NCI-H2196 (cell line): Measurements from ENCODE around the gene GUCA1A.
"Not testable (repeated sequence)": the region's sequence is repeated elsewhere in the genome, so short reads cannot be mapped to it uniquely, and the experiment has no call there.

Experiments
- DNase-seq: peaks from one replicate; lab custom pipeline; 2025; ENCODE audit not compliant: unreplicated experiment; lab: John Stamatoyannopoulos, UW

Gene GUCA1A

DNA sequence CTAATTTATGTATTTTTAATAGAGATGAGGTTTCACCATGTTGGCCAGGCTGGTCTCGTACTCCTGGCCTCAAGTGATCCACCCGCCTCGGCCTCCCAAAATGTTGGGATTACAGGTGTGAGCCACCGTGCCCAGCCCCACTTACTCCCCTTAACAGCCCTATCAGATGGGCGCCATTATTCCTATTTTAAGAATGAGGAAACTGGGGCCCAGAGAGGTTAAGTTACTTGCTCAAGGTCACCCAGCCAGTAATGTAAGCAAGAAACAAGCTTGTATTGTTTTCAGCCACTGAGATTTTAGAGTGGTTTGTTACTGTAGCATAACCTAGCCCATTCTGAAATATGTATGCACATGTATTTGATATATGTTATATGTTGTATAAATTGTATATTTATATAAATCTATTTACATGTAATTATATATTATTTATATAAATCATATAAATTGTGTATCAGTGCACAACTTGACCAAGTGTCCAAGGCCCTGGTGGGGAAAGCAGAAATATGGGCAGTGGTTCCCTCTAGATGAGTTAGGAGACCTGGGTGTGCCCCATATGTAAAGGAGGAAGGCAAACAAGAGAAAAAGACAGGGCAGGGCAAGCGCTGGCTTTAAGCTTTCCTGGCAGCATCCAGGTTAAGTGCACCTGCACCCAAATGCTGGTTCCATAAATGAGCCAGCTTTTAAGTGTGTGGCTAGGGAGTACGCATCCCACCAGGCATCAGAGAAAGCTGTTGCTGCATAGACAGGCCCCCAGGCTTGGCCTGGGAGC, 1.2 kb upstream of the GUCA1A start:
- no peak for DNase-seq

DNA sequence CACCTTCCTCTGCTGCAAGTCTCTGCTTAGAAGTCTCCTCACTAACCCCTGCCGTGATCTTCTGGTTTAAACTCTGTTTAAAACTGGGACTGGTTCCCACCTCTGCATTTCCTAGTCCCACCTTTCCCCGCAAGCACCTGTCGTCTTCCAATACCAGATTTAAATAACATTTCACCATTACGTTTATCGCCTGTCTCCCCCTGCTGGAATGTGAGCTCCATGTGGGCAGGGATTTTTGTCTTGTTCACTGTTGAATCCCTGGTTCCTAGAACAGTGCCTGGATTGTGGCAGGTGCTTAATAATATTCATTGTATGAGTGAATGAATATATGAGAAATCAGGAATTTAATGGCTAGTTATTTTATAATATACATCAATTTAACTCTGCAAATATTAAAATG, 2.7 kb downstream of the GUCA1A start:
- no peak for DNase-seq

DNA sequence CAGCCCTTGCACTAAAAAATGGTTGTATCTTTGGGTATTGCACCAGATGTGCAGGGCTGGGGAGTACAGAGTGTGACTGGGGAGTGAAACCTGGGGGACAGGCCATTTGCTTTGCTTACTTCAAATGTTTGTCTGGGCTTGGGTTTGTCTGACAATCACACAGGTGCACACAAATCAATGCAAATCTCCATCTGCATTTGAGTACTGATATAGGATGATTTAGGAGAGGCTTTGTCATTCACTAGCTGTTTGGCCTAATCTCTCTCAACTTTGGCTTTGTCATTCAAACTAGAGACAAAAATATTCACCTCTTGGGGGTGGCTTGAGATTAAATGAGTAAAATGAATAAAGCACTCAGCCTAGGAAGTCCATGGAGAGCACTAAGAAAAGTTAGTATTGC, 3.8 kb downstream of the GUCA1A start:
- DNase-seq = no peak

DNA sequence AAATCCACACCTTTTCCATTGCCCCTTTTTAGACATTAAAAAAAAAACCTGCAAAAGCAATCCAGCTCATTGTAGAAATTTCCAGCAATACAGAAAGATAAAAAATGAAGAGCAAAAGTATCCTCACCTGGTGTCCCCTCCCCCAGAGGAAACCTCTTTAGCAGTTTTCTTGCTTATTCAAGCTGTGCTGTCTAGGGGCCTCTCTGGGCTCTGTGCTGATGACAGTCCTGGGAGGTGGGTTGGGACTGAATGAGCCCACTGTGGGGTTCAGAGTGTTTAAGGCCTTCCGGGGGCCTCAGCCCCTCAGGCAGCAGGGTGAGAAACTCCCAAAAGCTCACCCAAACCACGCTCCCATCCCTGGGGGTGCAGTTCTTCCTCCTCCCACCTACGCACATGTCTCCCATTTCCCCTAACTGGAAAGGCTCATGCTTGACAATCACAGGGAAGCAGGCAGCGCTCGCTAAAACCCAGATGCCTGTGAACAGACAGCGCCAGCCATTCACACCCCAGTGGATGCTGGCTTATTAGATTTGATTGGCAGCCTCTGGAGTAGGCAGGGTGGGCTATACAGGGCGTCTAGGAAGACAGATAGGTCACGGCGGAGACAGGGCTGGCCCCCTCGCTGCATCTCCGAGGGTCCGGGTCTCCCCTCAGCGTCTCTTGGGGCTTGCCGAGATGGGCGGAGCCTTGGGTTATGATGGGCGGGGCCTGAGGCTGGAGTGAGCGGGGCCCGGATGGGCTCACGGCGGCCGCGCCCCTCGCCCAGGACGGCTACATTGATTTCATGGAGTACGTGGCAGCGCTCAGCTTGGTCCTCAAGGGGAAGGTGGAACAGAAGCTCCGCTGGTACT, 4.6 kb downstream of the GUCA1A start:
- no peak for DNase-seq

DNA sequence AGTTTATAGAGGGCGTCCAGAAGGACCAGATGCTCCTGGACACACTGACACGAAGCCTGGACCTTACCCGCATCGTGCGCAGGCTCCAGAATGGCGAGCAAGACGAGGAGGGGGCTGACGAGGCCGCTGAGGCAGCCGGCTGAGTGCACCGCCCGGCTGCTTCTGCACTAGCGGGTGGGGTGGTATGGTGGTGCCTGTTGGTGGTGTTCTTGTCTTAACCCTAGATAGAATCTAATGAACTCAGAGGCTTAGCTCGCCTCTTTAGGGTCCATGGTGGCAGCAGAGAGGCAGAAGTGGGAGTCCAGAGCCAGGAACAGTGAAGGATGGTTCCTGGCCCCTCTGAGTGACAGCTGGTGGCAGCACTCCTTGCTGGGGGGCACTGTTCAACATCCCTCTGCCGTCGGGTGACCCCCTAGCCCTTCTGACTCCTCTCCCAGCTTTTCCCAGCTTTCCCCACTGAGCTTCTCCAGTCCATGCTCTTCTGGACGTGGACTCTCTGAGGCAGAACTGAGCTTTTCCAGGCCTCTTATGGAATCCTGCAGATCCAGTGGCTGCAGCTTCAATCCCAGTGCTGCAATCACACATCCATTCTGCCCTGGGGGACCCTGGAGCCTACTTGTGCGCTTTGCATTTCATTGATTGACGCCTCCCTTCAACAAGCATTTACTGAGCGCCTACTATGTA, 6.2 kb downstream of the GUCA1A start:
- no peak for DNase-seq

DNA sequence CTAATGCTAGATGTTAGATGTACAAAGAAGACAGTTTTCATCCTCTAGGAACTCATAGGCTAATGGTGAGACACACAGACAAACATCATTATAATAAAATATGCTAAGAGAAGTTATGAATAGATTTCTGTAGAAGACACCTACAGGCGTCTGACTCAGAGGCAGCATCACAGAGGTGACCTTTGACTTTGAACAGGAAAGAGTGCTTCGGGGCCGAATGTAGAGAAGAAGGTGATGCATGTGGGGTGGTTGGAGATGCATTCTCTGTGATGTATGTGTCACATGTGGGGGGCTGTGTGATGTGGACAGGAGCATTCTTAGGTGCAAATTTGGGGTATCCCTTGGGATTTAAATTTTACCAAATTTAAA, 6.8 kb downstream of the GUCA1A start:
- no peak for DNase-seq

DNA sequence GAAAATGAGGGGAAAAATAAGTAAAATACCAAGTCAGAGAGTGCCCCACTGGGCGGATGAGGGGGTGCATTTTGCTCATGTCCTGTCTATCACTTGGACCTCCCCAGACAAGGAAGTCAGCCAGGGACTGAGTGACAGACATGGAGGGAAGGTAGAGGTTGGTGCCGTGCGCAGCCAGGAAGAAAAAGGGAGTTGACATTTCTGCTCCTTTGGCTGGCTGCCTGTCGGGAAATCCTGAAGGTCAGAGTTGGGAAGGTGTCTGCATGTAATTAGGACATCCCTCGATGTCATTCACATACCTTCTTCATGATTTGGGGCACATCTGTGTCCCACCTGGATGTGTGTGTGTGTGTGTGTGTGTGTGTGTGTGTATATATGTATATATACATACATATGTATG, 8.9 kb downstream of the GUCA1A start:
- no peak for DNase-seq

DNA sequence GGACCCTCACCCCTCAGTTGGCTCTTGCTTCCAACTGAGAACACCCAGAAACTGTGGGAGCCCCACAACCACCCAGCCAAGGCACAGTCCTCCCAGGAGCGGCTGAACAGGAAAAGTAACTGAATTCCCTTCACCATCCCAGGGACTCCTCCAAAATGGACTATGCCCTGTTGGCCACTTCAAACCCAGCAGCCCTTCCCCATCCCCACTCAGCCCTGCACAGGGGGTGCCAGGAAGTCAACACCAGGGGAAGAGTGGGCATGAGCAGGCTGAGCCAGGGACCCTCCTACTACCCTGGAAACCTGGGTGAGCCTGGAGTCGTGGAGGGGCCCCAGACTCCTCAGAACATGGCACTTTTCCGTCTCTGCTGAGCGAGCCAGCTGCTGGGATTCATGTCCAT, 11.3 kb downstream of the GUCA1A start:
- no peak for DNase-seq

DNA sequence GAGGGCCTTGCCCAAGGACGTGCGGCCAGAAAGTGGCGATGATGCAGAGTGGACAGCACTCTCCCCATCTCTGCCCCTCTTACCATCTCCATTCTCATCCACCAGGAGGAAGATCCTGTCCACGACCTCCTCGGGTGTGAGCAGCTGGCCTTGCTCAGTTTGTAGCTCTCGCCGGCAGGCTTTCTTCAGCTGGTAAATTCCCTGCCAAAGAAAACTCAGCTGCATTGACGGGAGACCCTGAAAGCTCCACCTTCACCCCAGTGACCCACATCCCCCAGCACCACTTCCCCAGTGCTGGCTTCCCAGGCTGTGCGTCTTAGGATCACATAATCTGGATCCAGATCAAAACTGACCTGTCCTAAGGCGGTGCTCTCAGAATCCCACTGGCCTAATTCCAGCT, 12.4 kb downstream of the GUCA1A start:
- no peak for DNase-seq

DNA sequence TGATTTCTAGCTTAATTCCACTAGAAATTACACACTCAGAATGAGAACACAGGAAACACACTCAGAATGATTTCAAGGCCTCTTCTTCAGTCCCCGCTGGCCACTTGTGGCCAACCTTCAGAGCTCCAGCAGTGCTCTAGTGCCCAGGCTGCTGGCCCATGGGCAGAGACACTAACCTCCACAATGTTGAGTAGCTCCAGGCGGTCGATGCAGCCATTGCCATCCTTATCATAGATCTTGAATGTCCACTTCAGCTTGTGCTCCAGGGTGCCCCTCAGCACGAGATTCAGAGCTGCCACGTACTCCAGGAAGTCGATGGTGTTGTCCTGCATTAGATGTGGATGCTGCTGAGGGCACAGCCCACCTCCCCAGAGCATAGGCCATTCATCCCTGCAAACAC, 15.2 kb downstream of the GUCA1A start:
- no peak for DNase-seq

DNA sequence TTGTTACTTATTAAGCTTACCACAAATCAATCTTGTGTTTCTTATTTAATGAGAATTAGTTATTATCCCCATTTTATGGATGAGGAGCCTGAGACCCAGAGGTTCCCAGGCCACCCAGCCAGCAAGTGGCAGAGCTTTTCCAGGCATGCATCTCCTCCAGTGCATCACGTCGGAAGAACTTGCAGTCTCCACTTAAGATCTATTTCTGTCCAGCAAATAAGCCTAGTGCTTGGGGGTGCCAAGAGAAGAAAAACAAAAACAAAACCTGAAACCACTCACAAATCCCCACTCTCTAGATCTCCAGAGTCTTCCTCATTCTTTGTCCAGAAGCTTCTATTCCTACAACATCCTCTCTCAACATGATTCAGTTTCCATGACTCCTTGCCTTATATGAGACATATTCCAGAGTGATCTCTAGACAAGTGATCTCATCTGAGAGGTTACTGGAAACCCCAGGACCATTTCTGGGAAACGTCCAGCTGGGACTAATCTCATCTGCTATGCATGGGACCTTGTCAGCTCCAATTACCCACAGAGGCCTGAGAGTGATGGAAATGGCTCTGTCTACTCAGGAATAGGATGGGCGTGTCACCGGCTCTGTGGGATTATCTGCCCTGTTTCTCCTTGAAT, 17.5 kb downstream of the GUCA1A start:
- DNase-seq = no peak

DNA sequence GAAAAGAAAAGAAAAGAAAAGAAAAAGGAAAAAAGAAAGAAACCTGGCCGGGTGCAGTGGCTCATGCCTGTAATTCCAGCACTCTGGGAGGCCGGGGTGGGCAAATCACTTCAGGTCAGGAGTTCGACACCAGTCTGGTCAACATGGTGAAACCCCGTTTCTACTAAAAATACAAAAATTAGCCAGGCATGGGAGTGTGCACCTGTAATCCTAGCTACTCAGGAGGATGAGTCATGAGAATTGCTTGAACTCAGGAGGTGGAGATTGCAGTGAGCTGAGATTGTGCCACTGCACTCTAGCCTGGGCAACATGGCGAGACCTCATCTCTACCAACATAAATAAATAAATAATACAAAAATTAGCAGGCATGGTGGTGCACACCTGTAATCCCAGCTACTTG, 19.2 kb downstream of the GUCA1A start:
- DNase-seq = not testable (repeated sequence)

DNA sequence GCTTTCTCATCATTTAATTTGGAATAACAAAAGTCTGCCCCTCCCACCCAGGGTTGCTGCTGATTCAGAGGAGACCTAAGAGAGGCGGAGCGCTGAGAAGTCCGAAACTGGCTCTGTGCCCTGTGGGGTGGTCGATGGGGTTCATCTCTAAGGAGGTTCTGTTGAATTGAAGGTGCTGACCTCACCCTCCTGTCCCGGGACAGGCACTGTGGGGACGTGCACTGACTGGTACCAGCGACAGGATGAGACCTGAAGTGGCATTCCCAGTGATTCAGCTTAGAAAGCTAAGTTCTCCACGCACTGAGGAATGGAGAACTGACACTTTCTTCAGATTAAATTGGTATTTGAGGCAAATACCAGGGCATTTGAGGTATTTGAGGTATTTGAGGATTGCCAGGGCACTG, 20.3 kb downstream of the GUCA1A start:
- no peak for DNase-seq

DNA sequence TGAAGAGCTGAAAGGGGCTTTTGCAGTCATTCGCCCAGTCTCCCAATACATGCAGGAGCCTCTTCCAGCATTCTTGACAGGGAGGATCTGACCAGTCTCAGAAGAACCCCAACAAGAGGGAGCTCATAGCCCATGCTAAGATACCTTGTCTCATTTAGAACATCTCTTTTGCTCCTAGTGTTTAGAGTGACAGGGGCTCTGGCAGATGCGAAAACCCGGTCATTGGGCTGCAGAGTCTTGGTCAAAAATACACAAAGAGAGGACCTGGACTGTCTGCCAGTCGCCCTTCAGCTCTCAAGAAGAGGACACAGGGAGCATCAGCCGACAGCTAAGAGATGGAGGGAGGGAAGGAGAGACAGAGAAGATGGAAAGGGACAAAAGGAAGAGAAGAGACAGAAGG, 20.9 kb downstream of the GUCA1A start:
- no peak for DNase-seq

DNA sequence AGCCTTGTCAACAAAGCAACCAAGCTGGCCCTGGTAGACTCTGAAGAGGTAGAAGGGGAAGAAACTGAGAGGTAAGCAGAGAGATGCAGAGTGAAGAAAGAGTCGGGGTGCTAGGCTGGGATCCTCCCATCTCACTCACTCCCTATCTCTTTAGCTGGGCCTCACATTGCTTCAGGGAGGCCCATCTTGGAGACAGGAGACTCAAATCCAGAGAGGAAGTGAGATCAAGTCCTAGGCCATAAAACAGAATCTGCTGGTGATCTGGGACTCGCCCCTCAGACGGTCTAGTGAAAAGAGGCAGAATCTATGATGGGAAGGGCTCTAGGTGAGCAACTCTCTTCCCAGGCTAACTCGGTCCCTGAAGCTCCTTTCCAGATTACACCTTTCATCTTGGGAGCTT, 22.3 kb downstream of the GUCA1A start:
- no peak for DNase-seq

DNA sequence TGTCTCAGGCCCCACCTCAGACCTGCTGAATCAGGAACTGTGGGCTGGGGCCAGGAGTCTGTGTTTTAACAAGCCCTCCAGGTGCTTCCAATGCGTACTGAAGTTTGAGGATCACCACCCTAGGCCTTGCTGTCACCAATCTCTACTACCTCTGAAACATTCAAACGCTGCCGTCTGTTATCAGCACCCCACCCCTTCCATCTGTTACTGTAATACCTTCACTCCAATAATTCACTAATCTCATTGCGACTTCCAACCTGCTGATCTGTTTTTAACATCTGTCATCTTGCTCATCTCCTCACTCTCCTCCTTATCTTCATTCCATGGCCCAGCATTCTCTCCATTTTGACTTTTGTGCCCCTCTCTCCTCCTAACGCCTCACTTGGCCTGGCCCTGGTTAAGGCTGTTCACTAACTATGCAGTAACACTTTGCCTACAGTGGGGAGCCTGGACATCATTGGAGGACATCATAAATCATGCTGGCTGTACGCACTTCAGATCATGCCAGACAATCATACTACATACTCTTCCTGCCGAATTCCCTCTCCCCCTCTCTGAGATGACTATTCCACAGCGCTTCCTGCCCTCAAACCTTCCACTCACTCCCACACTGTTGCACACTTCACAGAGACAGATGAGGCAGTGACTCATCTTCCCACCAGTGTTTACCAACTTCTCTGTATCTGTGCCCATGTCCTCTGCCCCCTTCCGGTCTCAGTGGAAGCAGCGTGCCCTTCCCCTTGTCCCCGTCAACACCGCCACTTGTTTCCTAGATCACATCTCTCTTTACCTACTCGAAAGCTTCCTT, 24.6 kb downstream of the GUCA1A start:
- no peak for DNase-seq

DNA sequence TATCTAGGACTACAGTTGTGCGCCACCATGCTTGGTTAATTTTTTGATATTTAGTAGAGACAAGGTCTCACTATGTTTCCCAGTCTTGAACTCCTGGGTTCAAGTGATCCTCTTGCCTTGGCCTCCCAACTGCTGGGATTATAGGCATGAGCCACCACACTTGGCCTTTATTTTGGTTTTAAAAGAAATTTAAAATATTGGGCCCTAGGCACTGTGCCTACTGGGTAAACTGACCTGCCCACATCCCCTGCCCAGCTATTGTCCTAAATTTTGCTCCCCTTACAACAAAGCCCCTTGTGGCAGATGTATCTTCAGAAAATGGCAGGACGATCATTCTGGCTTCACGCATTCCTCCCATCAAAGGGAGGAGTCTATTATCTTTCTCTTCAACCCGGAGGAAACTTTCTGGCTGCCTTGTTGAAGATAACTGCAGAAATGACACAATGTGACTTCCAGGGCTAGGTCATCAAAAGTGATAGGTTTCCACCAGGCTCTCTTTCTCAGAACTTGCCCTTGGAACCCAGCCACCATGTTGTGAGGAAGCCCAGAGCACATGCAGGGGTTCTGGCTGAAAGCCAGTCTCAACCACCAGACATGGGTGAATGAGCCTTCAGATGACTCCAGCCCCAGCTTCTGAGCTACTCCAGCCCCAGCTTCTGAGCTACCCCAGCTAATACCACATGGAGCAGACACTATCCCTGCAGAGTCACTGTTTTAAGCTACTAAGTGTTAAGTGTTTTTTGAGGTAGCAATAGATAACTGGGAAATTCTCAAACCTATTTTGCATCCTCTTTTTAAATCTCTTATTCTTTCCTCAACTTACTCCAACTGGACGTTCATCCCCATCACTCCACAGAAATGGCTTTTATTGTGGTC, 26.2 kb downstream of the GUCA1A start:
- peak; percentile 38 for DNase-seq

DNA sequence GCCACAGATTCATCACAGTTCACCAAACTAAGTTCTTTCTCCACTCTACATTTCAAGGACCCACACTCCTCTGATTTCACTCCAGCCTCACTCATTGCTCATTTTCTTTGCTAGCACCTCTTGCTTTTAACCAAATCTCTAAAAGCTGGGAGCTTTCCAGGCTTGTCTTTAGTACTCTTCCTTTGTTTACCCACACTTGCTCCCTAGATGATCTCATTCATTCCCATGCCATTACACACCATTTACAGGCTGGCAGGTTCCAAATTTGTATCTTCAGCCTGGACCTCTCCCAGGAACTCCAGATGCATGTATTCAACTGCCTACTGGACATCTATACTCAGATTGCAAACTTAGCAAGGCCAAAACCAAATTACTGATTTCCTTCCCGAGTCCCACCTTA, 26.9 kb downstream of the GUCA1A start:
- no peak for DNase-seq

DNA sequence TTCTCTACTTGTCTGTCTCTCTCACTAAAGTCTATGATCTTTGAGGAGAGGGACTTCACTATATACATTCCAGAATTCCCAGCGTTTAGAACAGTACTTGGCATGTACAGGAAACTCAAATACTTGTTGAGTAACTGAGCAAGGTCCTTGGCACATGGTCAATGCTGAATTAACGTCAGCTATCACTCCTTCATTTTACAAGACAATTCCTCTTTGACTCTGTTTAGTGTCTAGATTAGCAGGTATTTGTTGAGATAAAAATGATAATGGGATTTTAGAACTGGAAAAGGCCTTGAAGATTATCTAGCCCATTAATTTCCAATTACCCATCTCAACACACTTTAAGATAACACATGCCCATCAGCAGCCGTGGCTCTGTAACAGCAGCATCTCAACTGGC, 28.2 kb downstream of the GUCA1A start:
- DNase-seq = no peak
